ENCODE results near the gene KCNS3. TPM values are rescaled to one million over a fixed set of nuclear protein-coding genes. Genes with fewer than 3 reads are reported as not detected.

The KCNS3 gene
- total and polyA plus RNA-seq, 4 donors, result 15.4 to 45.9 (median 20.8) TPM

DNA sequence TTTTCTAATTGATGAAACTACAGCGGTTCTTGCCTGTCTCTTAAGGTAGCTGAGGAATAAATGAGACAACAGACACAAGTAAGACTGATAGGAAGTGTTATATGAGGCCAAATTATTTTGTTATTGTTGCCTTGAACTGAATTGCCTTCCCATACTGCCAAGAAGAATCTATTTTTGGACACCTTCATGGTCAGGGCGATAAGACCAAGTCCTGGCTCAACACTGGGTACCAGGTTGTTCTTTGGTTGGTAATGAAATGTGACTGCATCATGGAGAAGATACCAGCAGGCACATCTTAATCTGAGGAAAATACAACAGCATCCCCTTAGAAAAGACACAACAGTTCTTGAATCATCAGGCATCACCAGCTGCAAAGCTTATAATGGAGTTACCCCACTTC is 38.5 kb upstream of the KCNS3 start:
- WGBS, 2 donors, result 74 to 86% methylated on average over 2 of the region's 2 CpGs
- H3K9ac ChIP-seq (ENCODE audit: insufficient read depth in 1 of 2, low read length in 2 of 2), result no peak overlapping the region
- no peaks in the 10 kb centered on the region for H3K36me3 ChIP-seq (ENCODE audit: control insufficient read depth in 4 of 4, insufficient read depth in 4 of 4, low read length in 4 of 4)
- H3K27ac ChIP-seq (ENCODE audit: low read depth in 1 of 2, low read length in 1 of 2), result no peak overlapping the region
- DNase-seq, result no peak
- ATAC-seq (ENCODE audit: insufficient read depth, low FRiP score), result no peak
- H3K4me3 ChIP-seq, result no peak overlapping the region
- no peaks in the 10 kb centered on the region for H3K27me3 ChIP-seq (ENCODE audit: control insufficient read depth in 3 of 3, insufficient read depth in 3 of 3, low read length in 2 of 3)
- peaks cover 0 to 5% (median 0%) of the 10 kb centered on the region in 5 donors for H3K4me1 ChIP-seq (ENCODE audit: control insufficient read depth in 5 of 5, insufficient read depth in 5 of 5, low read length in 5 of 5)
- no peaks in the 10 kb centered on the region for H3K9me3 ChIP-seq (ENCODE audit: control insufficient read depth in 4 of 4, insufficient read depth in 3 of 4, low read length in 3 of 4)
- TF ChIP-seq, protein P1, sequence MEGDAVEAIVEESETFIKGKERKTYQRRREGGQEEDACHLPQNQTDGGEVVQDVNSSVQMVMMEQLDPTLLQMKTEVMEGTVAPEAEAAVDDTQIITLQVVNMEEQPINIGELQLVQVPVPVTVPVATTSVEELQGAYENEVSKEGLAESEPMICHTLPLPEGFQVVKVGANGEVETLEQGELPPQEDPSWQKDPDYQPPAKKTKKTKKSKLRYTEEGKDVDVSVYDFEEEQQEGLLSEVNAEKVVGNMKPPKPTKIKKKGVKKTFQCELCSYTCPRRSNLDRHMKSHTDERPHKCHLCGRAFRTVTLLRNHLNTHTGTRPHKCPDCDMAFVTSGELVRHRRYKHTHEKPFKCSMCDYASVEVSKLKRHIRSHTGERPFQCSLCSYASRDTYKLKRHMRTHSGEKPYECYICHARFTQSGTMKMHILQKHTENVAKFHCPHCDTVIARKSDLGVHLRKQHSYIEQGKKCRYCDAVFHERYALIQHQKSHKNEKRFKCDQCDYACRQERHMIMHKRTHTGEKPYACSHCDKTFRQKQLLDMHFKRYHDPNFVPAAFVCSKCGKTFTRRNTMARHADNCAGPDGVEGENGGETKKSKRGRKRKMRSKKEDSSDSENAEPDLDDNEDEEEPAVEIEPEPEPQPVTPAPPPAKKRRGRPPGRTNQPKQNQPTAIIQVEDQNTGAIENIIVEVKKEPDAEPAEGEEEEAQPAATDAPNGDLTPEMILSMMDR (IDR thresholded peaks at IDR 0.05; ENCODE audit: control extremely low read depth, extremely low read depth), result no peak

DNA sequence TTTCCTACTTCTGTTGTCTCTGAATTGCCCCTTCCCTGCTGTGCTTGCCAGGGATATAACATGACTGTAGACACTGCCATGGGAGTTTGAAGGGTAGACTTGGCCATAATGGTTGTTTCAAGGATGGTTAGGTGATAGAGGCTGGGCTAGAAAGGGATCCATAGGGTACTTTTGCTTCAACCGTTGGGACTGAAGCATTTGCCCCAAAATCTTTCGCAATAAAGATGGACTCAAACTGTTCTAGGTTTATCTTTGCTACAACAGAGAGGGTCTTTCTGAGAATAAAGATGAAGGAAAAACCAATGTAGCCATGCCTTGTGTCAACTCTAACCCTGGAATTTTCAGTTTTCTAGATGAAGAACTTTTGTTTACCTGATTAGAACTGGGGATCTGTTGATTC is 35.0 kb upstream of the KCNS3 start:
- Histone ChIP-seq H3K4me1 (ENCODE audit: control insufficient read depth in 5 of 5, insufficient read depth in 5 of 5, low read length in 5 of 5) (peaks cover 0 to 5% (median 0%) of the 10 kb centered on the region in 5 donors), H3K27ac (ENCODE audit: low read depth in 1 of 2, low read length in 1 of 2) (no peak overlapping the region), H3K36me3 (ENCODE audit: control insufficient read depth in 4 of 4, insufficient read depth in 4 of 4, low read length in 4 of 4) (no peaks in the 10 kb centered on the region), H3K9me3 (ENCODE audit: control insufficient read depth in 4 of 4, insufficient read depth in 3 of 4, low read length in 3 of 4) (no peaks in the 10 kb centered on the region), H3K9ac (ENCODE audit: insufficient read depth in 1 of 2, low read length in 2 of 2) (no peak overlapping the region), H3K27me3 (ENCODE audit: control insufficient read depth in 3 of 3, insufficient read depth in 3 of 3, low read length in 2 of 3) (no peaks in the 10 kb centered on the region), H3K4me3 (no peak overlapping the region)
- DNase-seq (no peak), ATAC-seq (ENCODE audit: insufficient read depth, low FRiP score) (no peak)
- WGBS, 2 donors, result 71 to 93% methylated on average over 2 of the region's 2 CpGs
- TF ChIP-seq, protein P1 (IDR thresholded peaks at IDR 0.05; ENCODE audit: control extremely low read depth, extremely low read depth), result no peak

DNA sequence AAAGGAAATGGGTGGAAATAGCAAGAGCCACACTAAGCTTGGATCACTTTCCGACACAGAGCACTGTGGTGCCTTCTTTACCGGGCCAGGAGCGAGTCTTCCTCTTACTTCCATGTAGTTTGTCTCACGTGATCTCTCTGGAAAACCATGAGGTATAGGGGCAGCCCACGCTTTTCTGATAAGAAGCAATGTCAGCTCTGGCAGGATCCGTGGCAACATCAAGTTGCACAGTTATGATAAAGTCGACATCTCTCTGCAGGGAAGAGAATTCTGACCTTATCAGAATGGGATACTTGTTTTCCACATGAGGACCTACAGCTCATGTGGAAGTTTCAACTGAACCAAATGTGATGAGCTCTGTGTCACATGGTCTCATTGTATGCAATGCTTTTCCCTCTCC is 32.7 kb upstream of the KCNS3 start:
- H3K4me3 ChIP-seq, result no peak overlapping the region
- no peak overlapping the region for H3K27ac ChIP-seq (ENCODE audit: low read depth in 1 of 2, low read length in 1 of 2)
- no peak for DNase-seq
- no peak for ATAC-seq (ENCODE audit: insufficient read depth, low FRiP score)
- TF ChIP-seq, protein P1 (IDR thresholded peaks at IDR 0.05; ENCODE audit: control extremely low read depth, extremely low read depth), result no peak
- no peaks in the 10 kb centered on the region for H3K4me1 ChIP-seq (ENCODE audit: control insufficient read depth in 5 of 5, insufficient read depth in 5 of 5, low read length in 5 of 5)
- H3K9ac ChIP-seq (ENCODE audit: insufficient read depth in 1 of 2, low read length in 2 of 2), result no peak overlapping the region
- H3K9me3 ChIP-seq (ENCODE audit: control insufficient read depth in 4 of 4, insufficient read depth in 3 of 4, low read length in 3 of 4), result no peaks in the 10 kb centered on the region
- no peaks in the 10 kb centered on the region for H3K27me3 ChIP-seq (ENCODE audit: control insufficient read depth in 3 of 3, insufficient read depth in 3 of 3, low read length in 2 of 3)
- no peaks in the 10 kb centered on the region for H3K36me3 ChIP-seq (ENCODE audit: control insufficient read depth in 4 of 4, insufficient read depth in 4 of 4, low read length in 4 of 4)
- 93 to 95% methylated on average over 7 of the region's 7 CpGs for WGBS, 2 donors

DNA sequence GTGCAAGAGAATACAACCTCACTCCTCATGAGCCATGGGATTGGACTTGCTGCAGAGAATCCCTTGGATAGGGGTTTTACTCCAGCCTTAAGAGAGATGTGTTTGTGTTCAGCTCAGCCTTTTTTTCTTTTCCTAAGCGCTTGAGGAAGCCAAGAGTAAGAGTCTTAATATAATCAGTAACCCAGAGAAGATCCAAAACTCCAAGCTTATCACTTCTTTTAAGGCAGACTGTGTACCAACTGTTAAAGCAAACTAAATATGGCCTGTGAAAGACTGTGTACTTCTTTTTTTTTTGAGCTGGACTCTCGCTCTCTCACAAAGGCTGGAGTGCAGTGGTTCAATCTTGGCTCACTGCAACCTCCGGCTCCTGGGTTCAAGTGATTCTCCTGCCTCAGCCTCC is 31.8 kb upstream of the KCNS3 start:
- no peak for ATAC-seq (ENCODE audit: insufficient read depth, low FRiP score)
- DNase-seq, result no peak
- 87 to 89% methylated on average over 3 of the region's 3 CpGs for WGBS, 2 donors
- Histone ChIP-seq H3K36me3 (ENCODE audit: control insufficient read depth in 4 of 4, insufficient read depth in 4 of 4, low read length in 4 of 4) (no peaks in the 10 kb centered on the region), H3K4me1 (ENCODE audit: control insufficient read depth in 5 of 5, insufficient read depth in 5 of 5, low read length in 5 of 5) (no peaks in the 10 kb centered on the region), H3K9me3 (ENCODE audit: control insufficient read depth in 4 of 4, insufficient read depth in 3 of 4, low read length in 3 of 4) (no peaks in the 10 kb centered on the region), H3K27ac (ENCODE audit: low read depth in 1 of 2, low read length in 1 of 2) (no peak overlapping the region), H3K4me3 (no peak overlapping the region), H3K9ac (ENCODE audit: insufficient read depth in 1 of 2, low read length in 2 of 2) (no peak overlapping the region), H3K27me3 (ENCODE audit: control insufficient read depth in 3 of 3, insufficient read depth in 3 of 3, low read length in 2 of 3) (no peaks in the 10 kb centered on the region)
- TF ChIP-seq, protein P1 (IDR thresholded peaks at IDR 0.05; ENCODE audit: control extremely low read depth, extremely low read depth), result no peak
